MCF 10A (cell line): ENCODE data around the gene NCMAP. TPM values are rescaled to one million over a fixed set of nuclear protein-coding genes. Genes with fewer than 3 reads are reported as not detected.
A peak's percentile ranks its signal among the peaks of the same experiment; 100 is the strongest.

Experiments
- BruUV-seq: library from RNA; stranded (reverse); fragments of 400-500 nt; replicated peaks from 2 replicates; lab custom pipeline; 2021; lab: Mats Ljungman, UMichigan
- CTCF ChIA-PET: fragments of 300-600 bp; sonication (Branson Sonifier 250); formaldehyde crosslinking; extraction: SDS; loops from one replicate; lab custom pipeline; 2021; ENCODE audit warnings: antibody characterized with exemption, inconsistent platforms; lab: Yijun Ruan, JAX
- POLR2A ChIA-PET: fragments of 300-600, 350-650 bp; sonication (Branson Sonifier 250); formaldehyde crosslinking; extraction: SDS; loops from one replicate; lab custom pipeline; 2020; ENCODE audit warnings: antibody characterized with exemption, inconsistent platforms; lab: Yijun Ruan, JAX
- DNase-seq: peaks from one replicate; pipeline ENCODE4 v3.0.0-alpha.2; 2018; ENCODE audit not compliant: unreplicated experiment
- H3K27ac Mint-ChIP-seq: one replicate; pipeline ENCODE4 v1.8.0; 2022; ENCODE audit warnings: mild to moderate bottlenecking, low read depth, mixed read lengths; ENCODE audit not compliant: unreplicated experiment
- H3K27me3 Mint-ChIP-seq: one replicate; pipeline ENCODE4 v1.8.0; 2022; ENCODE audit warnings: mixed read lengths; ENCODE audit not compliant: insufficient read depth, unreplicated experiment
- H3K36me3 Mint-ChIP-seq: one replicate; pipeline ENCODE4 v1.8.0; 2022; ENCODE audit warnings: mild to moderate bottlenecking, moderate library complexity, mixed read lengths; ENCODE audit not compliant: insufficient read depth, unreplicated experiment
- H3K4me1 Mint-ChIP-seq: one replicate; pipeline ENCODE4 v1.8.0; 2022; ENCODE audit warnings: mixed read lengths; ENCODE audit not compliant: insufficient read depth, unreplicated experiment
- H3K4me3 Mint-ChIP-seq: one replicate; pipeline ENCODE4 v1.8.0; 2022; ENCODE audit warnings: mild to moderate bottlenecking, moderate library complexity, mixed read lengths; ENCODE audit not compliant: unreplicated experiment
- H3K9me3 Mint-ChIP-seq: one replicate; pipeline ENCODE4 v1.8.0; 2022; ENCODE audit warnings: mixed read lengths; ENCODE audit not compliant: unreplicated experiment
- CTCF ChIP-seq: fragments of 200-600 bp; IDR thresholded peaks from one replicate; pipeline ENCODE4 v1.8.0; 2022; ENCODE audit warnings: antibody characterized with exemption, mild to moderate bottlenecking; ENCODE audit not compliant: unreplicated experiment
- intact Hi-C: fragments of 100-400 bp; cut with micrococcal nuclease; formaldehyde crosslinking; loops from 2 replicates; pipeline ENCODE4 v1.14.1; 2022
- total RNA-seq: library from RNA; stranded (reverse); gene quantifications from 2 replicates; pipeline ENCODE4 v1.2.3, GENCODE V29; 2022

NCMAP gene
- total RNA-seq, 1 experiment from 2014 or later: not detected

GRCh38 chr1:24575905-24576587 lies 20.2 kb downstream of the NCMAP start:
- POLR2A ChIA-PET: no interaction called here

GRCh38 chr1:24578846-24579245 lies 23.0 kb downstream of the NCMAP start:
- H3K27me3 Mint-ChIP-seq: no peaks in the 10 kb centered on the region
- no peak for TF ChIP-seq CTCF
- ChIA-PET CTCF (no interaction called here), POLR2A (no interaction called here)
- no TSS peak for BruUV-seq
- no peak for DNase-seq
- H3K27ac Mint-ChIP-seq: peak overlapping the region; percentile 86
- intact Hi-C loops: no loop called here
- no peaks in the 10 kb centered on the region for H3K9me3 Mint-ChIP-seq
- no peak overlapping the region for H3K4me3 Mint-ChIP-seq
- H3K4me1 Mint-ChIP-seq: peaks cover 7% of the 10 kb centered on the region
- peaks cover 5% of the 10 kb centered on the region for H3K36me3 Mint-ChIP-seq

More at GRCh38 chr1:24575905-24576587, 20.2 kb downstream of the NCMAP start:
- CTCF ChIA-PET: no interaction called here
- peak; percentile 14 for DNase-seq
- no peaks in the 10 kb centered on the region for H3K9me3 Mint-ChIP-seq
- no peak overlapping the region for H3K27ac Mint-ChIP-seq
- no peaks in the 10 kb centered on the region for H3K27me3 Mint-ChIP-seq
- BruUV-seq: no TSS peak
- TF ChIP-seq CTCF: no peak
- peaks cover 5% of the 10 kb centered on the region for H3K36me3 Mint-ChIP-seq
- intact Hi-C loops: no loop called here
- H3K4me3 Mint-ChIP-seq: no peak overlapping the region
- H3K4me1 Mint-ChIP-seq: peaks cover 7% of the 10 kb centered on the region

GRCh38 chr1:24580756-24581155 lies 24.9 kb downstream of the NCMAP start:
- Mint-ChIP-seq H3K27me3 (no peaks in the 10 kb centered on the region), H3K4me1 (peaks cover 7% of the 10 kb centered on the region), H3K36me3 (peaks cover 5% of the 10 kb centered on the region), H3K9me3 (no peaks in the 10 kb centered on the region), H3K27ac (no peak overlapping the region), H3K4me3 (no peak overlapping the region)
- intact Hi-C loops: no loop called here
- POLR2A ChIA-PET: no interaction called here
- no peak for DNase-seq
- CTCF ChIA-PET: interaction anchor here (1.5 kb wide), 1 partner anchor 11 kb away, joined by 4 read pairs; no protein-coding TSS in a partner anchor
- BruUV-seq: no TSS peak
- no peak for TF ChIP-seq CTCF

- TF ChIP-seq CTCF: no peak
- ChIA-PET CTCF (interaction anchor here (0.6 kb wide), 1 partner anchor 98 kb away, joined by 5 read pairs; no protein-coding TSS in a partner anchor), POLR2A (no interaction called here)
- no peaks in the 10 kb centered on the region for H3K4me1 Mint-ChIP-seq
- no peaks in the 10 kb centered on the region for H3K27me3 Mint-ChIP-seq
- no TSS peak for BruUV-seq
- H3K36me3 Mint-ChIP-seq: no peaks in the 10 kb centered on the region
- no peaks in the 10 kb centered on the region for H3K9me3 Mint-ChIP-seq
- intact Hi-C loops: no loop called here
- no peak for DNase-seq
- no peak overlapping the region for H3K27ac Mint-ChIP-seq
- no peak overlapping the region for H3K4me3 Mint-ChIP-seq
These were observed 28.3 kb downstream of the NCMAP start for GRCh38 chr1:24584171-24584647.
